GM23338 (cell line): ENCODE measurements around the gene ANAPC2. TPM values are rescaled to one million over a fixed set of nuclear protein-coding genes. Genes with fewer than 3 reads are reported as not detected.

Source experiments
- ATAC-seq: fragments of 200-7000 bp; cut with Tn5 transposase; 3 replicates; pipeline ENCODE4 v1.9.1; 2020
- DNase-seq: peaks from one replicate; pipeline ENCODE4 v3.0.0-alpha.2; 2015; ENCODE audit warnings: low spot score
- H2AFZ ChIP-seq: fragments of 200-600 bp; sonication (generic); 2 replicates; pipeline ENCODE4 v1.8.0; 2016; ENCODE audit warnings: antibody characterized with exemption, mild to moderate bottlenecking, moderate library complexity
- H3F3A ChIP-seq: fragments of 200-600 bp; sonication (generic); replicated peaks from 2 replicates; pipeline ENCODE4 v1.8.0; 2017; ENCODE audit warnings: antibody characterized with exemption, mixed run types, low read depth
- H3K27ac ChIP-seq: fragments of 200-600 bp; sonication (generic); 2 replicates; pipeline ENCODE4 v1.6.1; 2016; ENCODE audit warnings: low read depth
- H3K27me3 ChIP-seq: fragments of 200-600 bp; sonication (generic); 2 replicates; pipeline ENCODE4 v1.8.0; 2016; ENCODE audit warnings: mild to moderate bottlenecking, mixed run types, moderate library complexity; ENCODE audit not compliant: insufficient read depth
- H3K36me3 ChIP-seq: fragments of 200-600 bp; sonication (generic); 2 replicates; pipeline ENCODE4 v1.8.0; 2016; ENCODE audit warnings: mild to moderate bottlenecking; ENCODE audit not compliant: insufficient read depth
- H3K4me1 ChIP-seq: fragments of 200-600 bp; sonication (generic); 2 replicates; pipeline ENCODE4 v1.8.0; 2016; ENCODE audit warnings: mild to moderate bottlenecking, moderate library complexity; ENCODE audit not compliant: insufficient read depth
- H3K4me2 ChIP-seq: fragments of 200-600 bp; sonication (generic); 2 replicates; pipeline ENCODE4 v1.7.1; 2017; ENCODE audit warnings: mixed run types
- H3K4me3 ChIP-seq: fragments of 200-600 bp; sonication (generic); 2 replicates; pipeline ENCODE4 v1.6.1; 2016; ENCODE audit warnings: mixed run types
- H3K79me2 ChIP-seq: fragments of 200-600 bp; sonication (generic); replicated peaks from 2 replicates; pipeline ENCODE4 v1.8.0; 2017; ENCODE audit warnings: mild to moderate bottlenecking; ENCODE audit not compliant: insufficient read depth
- H3K9me2 ChIP-seq: fragments of 200-600 bp; sonication (generic); 2 replicates; pipeline ENCODE4 v1.8.0; 2017; ENCODE audit not compliant: insufficient read depth
- H4K20me1 ChIP-seq: fragments of 200-600 bp; sonication (generic); replicated peaks from 2 replicates; pipeline ENCODE4 v1.8.0; 2017; ENCODE audit warnings: mild to moderate bottlenecking; ENCODE audit not compliant: insufficient read depth
- H3K27ac Mint-ChIP-seq: 2 replicates; pipeline ENCODE4 v1.8.0; 2020; ENCODE audit warnings: inconsistent platforms, mild to moderate bottlenecking, moderate library complexity, mixed read lengths
- H3K27me3 Mint-ChIP-seq: 3 replicates; pipeline ENCODE4 v1.8.0; 2022; ENCODE audit warnings: low read depth, mild to moderate bottlenecking, moderate library complexity, mixed read lengths, inconsistent platforms; ENCODE audit not compliant: insufficient read depth, poor library complexity
- H3K36me3 Mint-ChIP-seq: 3 replicates; pipeline ENCODE4 v1.8.0; 2021; ENCODE audit warnings: low read depth, mild to moderate bottlenecking, inconsistent platforms, moderate library complexity, mixed read lengths
- H3K4me1 Mint-ChIP-seq: 3 replicates; pipeline ENCODE4 v1.8.0; 2020; ENCODE audit warnings: mild to moderate bottlenecking, inconsistent platforms, mixed read lengths
- H3K4me3 Mint-ChIP-seq: 3 replicates; pipeline ENCODE4 v1.8.0; 2021; ENCODE audit warnings: moderate library complexity, mild to moderate bottlenecking, inconsistent platforms, mixed read lengths
- H3K9me3 Mint-ChIP-seq: 3 replicates; pipeline ENCODE4 v1.8.0; 2020; ENCODE audit warnings: moderate library complexity, mild to moderate bottlenecking, inconsistent platforms, mixed read lengths
- EZH2phosphoT487 ChIP-seq: fragments of 200-600 bp; sonication (generic); IDR thresholded peaks from one replicate; pipeline ENCODE4 v1.8.1; 2018; ENCODE audit warnings: antibody characterized with exemption; ENCODE audit not compliant: unreplicated experiment
- NANOG ChIP-seq: IDR thresholded peaks from 2 replicates; pipeline ENCODE4 v1.6.1; 2016; ENCODE audit warnings: antibody characterized with exemption, borderline replicate concordance
- POLR2AphosphoS5 ChIP-seq: IDR thresholded peaks from 2 replicates; pipeline ENCODE4 v1.6.1; 2016; ENCODE audit warnings: antibody characterized with exemption, low read depth
- REST ChIP-seq: IDR thresholded peaks from one replicate; pipeline ENCODE4 v1.6.1; 2018; ENCODE audit warnings: antibody characterized with exemption; ENCODE audit not compliant: unreplicated experiment
- STAT1 ChIP-seq: IDR thresholded peaks from one replicate; pipeline ENCODE4 v1.6.1; 2016; ENCODE audit warnings: antibody characterized with exemption; ENCODE audit not compliant: unreplicated experiment
- ZNF114 ChIP-seq: fragments of 250-450 bp; sonication (Bioruptor Pico); IDR thresholded peaks from 2 replicates; pipeline ENCODE4 v1.5.0; 2020; ENCODE audit warnings: mild to moderate bottlenecking, moderate library complexity
- ZNF462 ChIP-seq: fragments of 250-450 bp; sonication (Bioruptor Pico); IDR thresholded peaks from 2 replicates; pipeline ENCODE4 v1.5.0; 2020; ENCODE audit warnings: mild to moderate bottlenecking, moderate library complexity
- polyA plus RNA-seq: library from polyadenylated mRNA; unstranded; fragments of >200 nt; fragmentation: Nextera tagmentation; extraction: Ambion mirVana; gene quantifications from 2 replicates; pipeline ENCODE4 v1.2.1, GENCODE V29; 2016
- total RNA-seq: library from RNA; depleted of rRNA; stranded (reverse); fragments of >200 nt; shearing (Covaris generic); gene quantifications from 2 replicates; pipeline ENCODE4 v1.2.3, GENCODE V29; 2014
- TF ChIP-seq, protein P1 (sequence below): IDR thresholded peaks from 2 replicates; pipeline ENCODE4 v1.6.1; 2016; ENCODE audit warnings: antibody characterized with exemption

Gene ANAPC2
- total and polyA plus RNA-seq, 2 experiments from 2014 or later: 16.4 to 42.9 TPM

GRCh38 chr9:137222190-137223077 is 34.1 kb upstream of the ANAPC2 start, which contains the start of gene RNF208:
Gene RNF208, minus strand, starts transcription at chr9:137222240. Its CDS starts 1,028 bp downstream, at chr9:137221212.
- H3F3A ChIP-seq: 0 out of 2 replicates have a peak, but pooled peaks cover 9% of the 10 kb centered on the region
- Mint-ChIP-seq H3K27ac (no peak within 1 kb of the TSS), H3K27me3 (peaks cover under 1% of the 10 kb centered on the region), H3K4me3 (peak within 1 kb of the TSS; percentile 70), H3K4me1 (peaks cover 2% of the 10 kb centered on the region; the same call in 2 of the 3 replicates), H3K36me3 (no peaks in the 10 kb centered on the region), H3K9me3 (no peaks in the 10 kb centered on the region)
- ATAC-seq (peak; percentile 6), DNase-seq (peak; percentile 50)
- H4K20me1 ChIP-seq: no peaks in the 10 kb centered on the region
- TF ChIP-seq EZH2phosphoT487 (no peak), REST (no peak), POLR2AphosphoS5 (no peak; the same call in 1 of the 2 replicates), ZNF462 (CRISPR knock-in tag) (no peak), STAT1 (no peak), ZNF114 (CRISPR knock-in tag) (no peak), NANOG (no peak)
- TF ChIP-seq, protein P1, sequence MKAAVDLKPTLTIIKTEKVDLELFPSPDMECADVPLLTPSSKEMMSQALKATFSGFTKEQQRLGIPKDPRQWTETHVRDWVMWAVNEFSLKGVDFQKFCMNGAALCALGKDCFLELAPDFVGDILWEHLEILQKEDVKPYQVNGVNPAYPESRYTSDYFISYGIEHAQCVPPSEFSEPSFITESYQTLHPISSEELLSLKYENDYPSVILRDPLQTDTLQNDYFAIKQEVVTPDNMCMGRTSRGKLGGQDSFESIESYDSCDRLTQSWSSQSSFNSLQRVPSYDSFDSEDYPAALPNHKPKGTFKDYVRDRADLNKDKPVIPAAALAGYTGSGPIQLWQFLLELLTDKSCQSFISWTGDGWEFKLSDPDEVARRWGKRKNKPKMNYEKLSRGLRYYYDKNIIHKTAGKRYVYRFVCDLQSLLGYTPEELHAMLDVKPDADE: no peak
- no peaks in the 10 kb centered on the region for H3K9me2 ChIP-seq
- H3K4me2 ChIP-seq: peak within 1 kb of the TSS; percentile 85
- peak within 1 kb of the TSS; percentile 94 for H3K4me3 ChIP-seq
- H3K27ac ChIP-seq: no peak within 1 kb of the TSS
- no peak within 1 kb of the TSS; the same call in 1 of the 2 replicates for H2AFZ ChIP-seq
- H3K36me3 ChIP-seq: no peaks in the 10 kb centered on the region
- H3K79me2 ChIP-seq: no peaks in the 10 kb centered on the region
- peaks cover 9% of the 10 kb centered on the region; the same call in 1 of the 2 replicates for H3K27me3 ChIP-seq
- H3K4me1 ChIP-seq: peaks cover 3% of the 10 kb centered on the region; the same call in 1 of the 2 replicates
